ENCODE data around the gene SOX6.

Gene SOX6

GRCh38 chr11:15945726-15946125 is 410.6 kb downstream of the SOX6 start:
- in situ Hi-C loops (cut with HindIII; ENCODE audit: low pct_ligation_motif_present, low sequenced_read_pairs), result no loop called here
- Histone ChIP-seq H3K27me3 (replicated peaks) (no peaks in the 10 kb centered on the region), H3K27ac (no peak overlapping the region), H3K36me3 (replicated peaks) (no peaks in the 10 kb centered on the region), H3K4me3 (ENCODE audit: low read depth, low read length) (no peak overlapping the region)
- DNase-seq, result no peak
- no peak for TF ChIP-seq CTCF (IDR thresholded peaks at IDR 0.05; ENCODE audit: low read depth, low read length, missing control alignments)

GRCh38 chr11:15944460-15944859 is 411.9 kb downstream of the SOX6 start:
- Histone ChIP-seq H3K27ac (no peak overlapping the region), H3K4me3 (ENCODE audit: low read depth, low read length) (no peak overlapping the region), H3K36me3 (replicated peaks) (no peaks in the 10 kb centered on the region), H3K27me3 (replicated peaks) (no peaks in the 10 kb centered on the region)
- no peak for TF ChIP-seq CTCF (IDR thresholded peaks at IDR 0.05; ENCODE audit: low read depth, low read length, missing control alignments)
- in situ Hi-C loops (cut with HindIII; ENCODE audit: low pct_ligation_motif_present, low sequenced_read_pairs), result no loop called here
- DNase-seq, result no peak

GRCh38 chr11:15943418-15944197 is 412.7 kb downstream of the SOX6 start:
- no peak overlapping the region for H3K27ac ChIP-seq
- no peak for DNase-seq
- H3K36me3 ChIP-seq (replicated peaks), result no peaks in the 10 kb centered on the region
- H3K27me3 ChIP-seq (replicated peaks), result no peaks in the 10 kb centered on the region
- H3K4me3 ChIP-seq (ENCODE audit: low read depth, low read length), result no peak overlapping the region
- in situ Hi-C loops (cut with HindIII; ENCODE audit: low pct_ligation_motif_present, low sequenced_read_pairs), result no loop called here
- no peak for TF ChIP-seq CTCF (IDR thresholded peaks at IDR 0.05; ENCODE audit: low read depth, low read length, missing control alignments)

- no peak overlapping the region for H3K4me3 ChIP-seq (ENCODE audit: low read depth, low read length)
- in situ Hi-C loops (cut with HindIII; ENCODE audit: low pct_ligation_motif_present, low sequenced_read_pairs), result no loop called here
- TF ChIP-seq CTCF (IDR thresholded peaks at IDR 0.05; ENCODE audit: low read depth, low read length, missing control alignments), result no peak
- no peak overlapping the region for H3K27ac ChIP-seq
- DNase-seq, result no peak
- H3K36me3 ChIP-seq (replicated peaks), result no peaks in the 10 kb centered on the region
- H3K27me3 ChIP-seq (replicated peaks), result no peaks in the 10 kb centered on the region
Measured at GRCh38 chr11:15942936-15943335, 413.4 kb downstream of the SOX6 start.

- Histone ChIP-seq H3K4me3 (ENCODE audit: low read depth, low read length) (no peak overlapping the region), H3K36me3 (replicated peaks) (no peaks in the 10 kb centered on the region), H3K27me3 (replicated peaks) (no peaks in the 10 kb centered on the region), H3K27ac (no peak overlapping the region)
- in situ Hi-C loops (cut with HindIII; ENCODE audit: low pct_ligation_motif_present, low sequenced_read_pairs), result no loop called here
- TF ChIP-seq CTCF (IDR thresholded peaks at IDR 0.05; ENCODE audit: low read depth, low read length, missing control alignments), result no peak
- DNase-seq, result no peak
Measured at GRCh38 chr11:15942126-15942525, 414.2 kb downstream of the SOX6 start.

All from brain microvascular endothelial cell (primary cell).